Measurements from ENCODE around the gene DACT2.

DACT2 gene

DNA sequence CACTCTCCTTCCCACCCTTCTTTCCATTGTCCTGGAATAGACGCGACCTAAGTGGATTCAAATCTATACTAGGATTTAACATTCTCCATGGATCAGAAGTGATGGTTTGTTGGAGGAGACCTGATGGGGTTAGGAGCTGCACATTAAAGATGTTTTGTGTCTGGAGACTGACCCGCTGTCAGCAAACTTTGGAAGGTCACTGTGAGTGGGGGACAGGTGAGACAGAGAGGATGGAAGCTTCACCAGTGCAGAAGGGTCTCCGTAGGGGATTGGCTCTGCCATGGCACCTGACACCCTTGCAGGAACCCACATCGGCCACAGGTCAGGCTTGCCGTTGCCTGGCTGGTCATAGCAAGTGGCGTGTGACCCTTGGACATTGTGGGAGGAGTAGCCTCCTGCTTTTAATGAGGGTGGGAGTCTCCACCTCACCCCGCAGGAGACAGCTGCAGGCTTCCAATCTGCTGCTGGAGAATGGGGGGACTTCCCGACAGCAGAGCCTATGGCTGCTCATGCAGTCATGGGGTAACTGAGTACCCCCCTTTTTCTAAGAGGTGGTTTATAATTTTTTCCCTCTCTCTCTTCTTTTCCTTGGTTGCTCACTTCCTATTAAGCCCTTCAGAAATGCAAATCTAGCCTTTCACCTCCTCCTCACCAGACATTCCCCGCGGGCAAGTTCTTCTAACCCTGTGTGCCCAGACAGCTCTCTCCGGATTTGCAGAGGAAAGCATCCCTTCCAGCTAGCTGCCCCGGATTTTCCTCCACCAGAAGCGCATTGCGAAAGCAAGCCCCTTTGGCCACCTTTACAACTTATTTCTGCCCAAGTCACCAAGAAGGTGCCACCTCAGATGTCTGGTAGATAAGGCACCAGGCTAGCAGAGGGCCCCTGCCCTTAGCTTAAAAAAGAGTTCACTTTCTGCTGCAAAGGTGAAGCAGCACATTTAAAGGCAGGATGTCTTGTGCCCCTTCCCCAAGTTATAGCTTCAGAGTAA lies 53.5 kb downstream of the DACT2 start:
- DNase-seq (ENCODE audit: low read depth) = no peak

- no peak for DNase-seq (ENCODE audit: low read depth)
Observed at GRCh38 chr6:168265394-168265793, 54.2 kb downstream of the DACT2 start.

DNA sequence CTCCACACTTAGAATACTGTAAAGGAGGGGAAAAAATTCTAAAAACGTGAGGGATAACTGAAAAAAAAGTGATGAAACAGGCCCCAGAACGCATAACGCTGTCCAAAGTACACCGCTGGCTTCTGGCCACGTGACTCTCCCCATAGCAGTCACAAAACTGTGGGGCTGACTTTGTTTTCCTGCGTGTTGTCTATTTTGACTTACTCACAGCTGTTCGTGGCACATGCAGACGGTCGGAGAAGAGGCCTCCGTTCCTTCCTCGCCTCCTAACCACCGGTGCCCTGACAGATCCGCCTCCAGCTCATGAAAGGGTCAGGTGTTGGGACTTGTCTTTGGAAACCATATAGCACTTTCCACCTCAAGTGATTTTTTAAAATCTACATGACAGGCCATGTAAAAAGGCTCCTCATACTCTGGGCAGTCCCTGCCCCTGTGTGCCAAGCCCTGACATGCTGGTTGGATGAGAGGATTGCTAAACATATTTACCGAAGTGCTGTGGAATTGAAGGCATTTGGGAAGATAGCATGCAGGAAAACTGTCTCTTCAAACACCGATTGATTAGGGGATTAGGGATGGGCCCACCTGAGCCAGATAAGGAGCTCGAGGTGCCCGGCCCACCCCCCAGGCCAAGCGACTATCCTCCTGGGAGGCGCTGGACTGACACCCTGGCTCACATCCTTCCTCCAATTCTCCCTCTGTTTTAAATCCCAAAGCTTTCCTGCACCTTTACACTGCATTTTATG lies 54.8 kb downstream of the DACT2 start:
- DNase-seq (ENCODE audit: low read depth) = no peak

DNA sequence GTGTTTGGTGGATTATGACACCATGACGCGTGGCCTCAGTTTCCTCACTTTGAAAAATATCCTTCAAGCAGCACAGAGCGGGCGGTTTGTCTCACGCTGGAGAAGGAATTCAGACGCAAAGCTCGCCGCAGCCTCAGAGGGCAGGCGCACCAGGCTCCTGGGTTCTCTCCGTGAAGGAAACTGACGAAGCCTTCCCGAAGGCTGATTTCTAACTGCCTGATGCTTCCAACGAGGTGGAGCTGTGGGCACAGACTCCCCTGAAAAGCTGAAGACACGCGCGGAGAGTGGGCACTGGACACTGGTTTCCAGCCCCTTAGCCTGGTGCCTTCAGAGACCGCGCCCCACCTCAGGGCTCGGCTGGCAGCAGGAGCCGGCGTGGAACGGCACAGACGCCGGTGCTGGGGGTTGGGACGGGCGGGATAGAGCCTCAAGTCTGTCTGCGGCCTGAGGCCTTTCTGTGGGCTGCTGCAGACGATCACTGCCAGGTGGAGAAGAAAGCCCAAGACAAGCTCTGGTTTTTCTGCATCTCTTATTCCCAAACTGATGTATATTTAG lies 56.1 kb downstream of the DACT2 start:
- no peak for DNase-seq (ENCODE audit: low read depth)

GRCh38 chr6:168261234-168261633 lies 58.3 kb downstream of the DACT2 start:
- no peak for DNase-seq (ENCODE audit: low read depth)

DNA sequence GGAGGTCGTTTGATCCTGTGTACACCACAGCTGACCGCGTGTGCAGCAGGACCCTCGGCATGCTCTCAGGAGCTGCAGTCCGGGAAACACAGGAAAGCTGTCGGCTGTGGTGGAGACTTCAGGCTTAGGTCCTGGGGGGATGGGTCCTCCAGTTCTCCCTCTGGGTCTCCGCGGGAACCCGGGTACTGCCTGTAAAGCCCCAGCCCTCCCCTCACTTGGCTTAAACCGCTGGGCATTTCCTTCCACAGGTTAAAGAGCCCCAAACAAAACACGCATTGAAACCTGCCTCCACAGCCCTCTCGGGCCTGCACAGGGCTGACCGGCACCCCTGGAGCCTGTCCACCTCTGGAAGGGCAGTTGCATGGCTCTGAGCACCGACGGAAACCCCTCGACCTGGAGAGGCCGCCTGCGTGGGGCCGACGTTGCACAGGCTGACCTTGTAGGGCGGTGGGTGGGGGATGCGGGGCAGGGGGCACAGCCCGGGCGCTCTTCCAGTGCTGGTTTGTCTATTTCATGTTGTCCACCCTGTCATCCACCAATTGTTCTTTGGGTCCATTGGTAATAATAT lies 59.1 kb downstream of the DACT2 start:
- no peak for DNase-seq (ENCODE audit: low read depth)

DNA sequence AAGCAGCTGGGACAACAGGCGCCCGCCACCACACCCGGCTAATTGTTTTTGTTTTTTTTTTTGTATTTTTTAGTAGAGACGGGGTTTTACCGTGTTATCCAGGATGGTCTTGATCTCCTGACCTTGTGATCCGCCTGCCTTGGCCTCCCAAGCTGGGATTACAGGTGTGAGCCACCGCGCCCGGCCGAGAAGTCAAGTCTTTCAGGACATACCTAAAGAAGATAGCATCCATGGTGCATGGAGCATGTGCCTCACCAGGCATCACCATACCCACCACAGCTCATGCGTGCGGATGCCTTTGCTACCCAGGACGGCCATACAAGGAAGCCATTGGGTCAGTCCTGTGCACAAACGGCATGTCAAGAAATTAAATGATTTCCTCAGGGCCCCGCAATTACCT lies 60.8 kb downstream of the DACT2 start:
- no peak for DNase-seq (ENCODE audit: low read depth)

DNA sequence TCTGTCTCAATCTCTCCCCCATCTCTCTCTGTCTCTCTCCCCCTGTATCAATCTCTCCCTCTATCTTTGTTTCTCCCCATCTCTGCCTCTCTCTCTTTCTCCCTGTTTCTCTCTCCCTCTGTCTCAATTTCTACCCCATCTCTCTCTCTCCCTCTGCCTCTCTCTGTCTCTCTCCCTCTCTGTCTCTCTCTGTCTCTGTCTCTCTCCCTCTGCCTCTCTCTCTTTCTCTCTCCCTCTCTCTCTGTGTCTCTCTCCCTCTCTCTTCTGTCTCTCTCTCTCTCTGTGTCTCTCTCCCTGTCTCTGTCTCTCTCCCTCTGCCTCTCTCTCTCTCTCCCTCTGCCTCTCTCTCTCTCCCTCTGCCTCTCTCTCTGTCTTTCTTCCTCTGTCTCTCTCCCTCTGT lies 62.6 kb downstream of the DACT2 start:
- no peak for DNase-seq (ENCODE audit: low read depth)
